GM12865 (cell line): ENCODE measurements around the gene TMED4.

Experiments used
- DNase-seq: peaks from one replicate; pipeline ENCODE4 v3.0.0; 2010; ENCODE audit warnings: low read depth
- H3K4me3 ChIP-seq: 2 replicates; pipeline ENCODE4 v1.5.1; 2011; ENCODE audit warnings: mild to moderate bottlenecking, low read depth, low read length, control low read depth
- TF ChIP-seq, protein P1 (sequence below): IDR thresholded peaks from 2 replicates; pipeline ENCODE4 v1.5.1; 2011; ENCODE audit warnings: low read length, control low read depth, low read depth, inconsistent platforms; ENCODE audit not compliant: insufficient read depth; ENCODE audit errors: missing control alignments

The TMED4 gene

DNA sequence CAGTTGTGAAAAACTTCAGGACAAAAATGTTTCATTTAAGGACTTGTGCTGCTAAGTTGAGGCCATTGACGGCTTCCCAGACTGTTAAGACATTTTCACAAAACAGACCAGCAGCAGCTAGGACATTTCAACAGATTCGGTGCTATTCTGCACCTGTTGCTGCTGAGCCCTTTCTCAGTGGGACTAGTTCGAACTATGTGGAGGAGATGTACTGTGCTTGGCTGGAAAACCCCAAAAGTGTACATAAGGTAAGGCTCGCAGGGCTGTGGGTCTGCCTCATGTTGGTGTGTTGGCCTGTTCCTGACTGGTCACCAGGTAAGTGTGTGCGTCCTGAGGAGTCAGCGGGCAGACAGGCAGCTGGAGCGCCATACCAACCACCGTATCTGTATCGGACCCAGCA is 42.3 kb upstream of the TMED4 start:
- H3K4me3 ChIP-seq = no peak overlapping the region
- TF ChIP-seq, protein P1, sequence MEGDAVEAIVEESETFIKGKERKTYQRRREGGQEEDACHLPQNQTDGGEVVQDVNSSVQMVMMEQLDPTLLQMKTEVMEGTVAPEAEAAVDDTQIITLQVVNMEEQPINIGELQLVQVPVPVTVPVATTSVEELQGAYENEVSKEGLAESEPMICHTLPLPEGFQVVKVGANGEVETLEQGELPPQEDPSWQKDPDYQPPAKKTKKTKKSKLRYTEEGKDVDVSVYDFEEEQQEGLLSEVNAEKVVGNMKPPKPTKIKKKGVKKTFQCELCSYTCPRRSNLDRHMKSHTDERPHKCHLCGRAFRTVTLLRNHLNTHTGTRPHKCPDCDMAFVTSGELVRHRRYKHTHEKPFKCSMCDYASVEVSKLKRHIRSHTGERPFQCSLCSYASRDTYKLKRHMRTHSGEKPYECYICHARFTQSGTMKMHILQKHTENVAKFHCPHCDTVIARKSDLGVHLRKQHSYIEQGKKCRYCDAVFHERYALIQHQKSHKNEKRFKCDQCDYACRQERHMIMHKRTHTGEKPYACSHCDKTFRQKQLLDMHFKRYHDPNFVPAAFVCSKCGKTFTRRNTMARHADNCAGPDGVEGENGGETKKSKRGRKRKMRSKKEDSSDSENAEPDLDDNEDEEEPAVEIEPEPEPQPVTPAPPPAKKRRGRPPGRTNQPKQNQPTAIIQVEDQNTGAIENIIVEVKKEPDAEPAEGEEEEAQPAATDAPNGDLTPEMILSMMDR = no peak
- DNase-seq = no peak

DNA sequence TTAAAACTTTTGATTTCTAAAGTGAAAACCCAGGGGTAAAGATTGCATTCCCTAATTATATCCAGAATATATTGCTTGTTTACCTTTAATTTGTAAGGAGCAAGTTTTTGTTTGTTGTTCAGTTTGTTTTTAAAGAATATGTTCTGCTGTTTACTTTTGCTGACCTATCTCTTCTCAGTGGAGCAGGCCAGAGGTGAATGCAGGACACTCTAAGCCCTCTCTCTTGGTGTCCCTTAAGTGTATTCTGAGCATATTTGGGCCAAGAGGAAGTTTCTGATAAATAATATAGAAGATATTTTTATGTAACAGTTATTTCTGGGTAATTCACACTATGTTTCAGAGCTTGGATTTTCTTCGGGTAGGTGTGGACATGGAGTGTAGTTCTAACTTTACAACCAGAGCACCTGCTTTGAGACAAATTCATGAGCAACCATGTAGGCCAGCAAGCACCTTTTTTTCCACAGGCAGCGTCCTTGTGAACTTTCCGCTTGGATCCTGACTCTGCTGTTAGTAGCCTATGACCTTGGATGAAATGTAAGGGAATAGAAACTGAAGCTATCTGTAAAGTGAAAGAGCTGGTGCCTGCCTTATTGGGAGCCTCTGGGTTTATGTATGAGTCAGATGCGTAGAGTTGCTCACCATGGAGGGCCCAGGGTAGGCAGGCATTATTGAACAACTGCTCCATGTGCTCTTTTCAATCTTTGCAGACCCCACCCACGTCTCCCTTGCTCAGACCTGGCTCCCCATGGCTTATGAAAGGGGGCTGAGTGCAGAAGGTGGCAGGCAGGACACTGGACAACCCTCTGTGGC is 40.5 kb upstream of the TMED4 start:
- TF ChIP-seq, protein P1 = no peak
- DNase-seq = peak; percentile 81
- H3K4me3 ChIP-seq = peak overlapping the region; percentile 51

DNA sequence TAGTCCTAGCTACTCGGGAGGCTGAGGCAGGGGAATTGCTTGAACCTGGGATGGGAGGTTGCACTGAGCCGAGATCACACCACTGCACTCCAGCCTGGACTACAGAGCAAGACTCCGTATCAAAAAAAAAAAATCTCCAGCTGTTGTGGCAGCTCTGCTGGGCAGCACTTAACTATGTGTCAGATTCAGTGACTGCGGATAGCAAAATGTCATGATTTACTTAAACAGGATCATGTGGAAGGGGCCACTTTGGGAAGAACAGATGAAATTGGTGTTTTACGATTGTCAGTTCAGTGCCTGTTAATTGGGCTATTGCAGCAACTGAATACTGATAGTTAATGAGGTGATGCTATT is 39.7 kb upstream of the TMED4 start:
- TF ChIP-seq, protein P1 = no peak
- H3K4me3 ChIP-seq = no peak overlapping the region
- DNase-seq = no peak

DNA sequence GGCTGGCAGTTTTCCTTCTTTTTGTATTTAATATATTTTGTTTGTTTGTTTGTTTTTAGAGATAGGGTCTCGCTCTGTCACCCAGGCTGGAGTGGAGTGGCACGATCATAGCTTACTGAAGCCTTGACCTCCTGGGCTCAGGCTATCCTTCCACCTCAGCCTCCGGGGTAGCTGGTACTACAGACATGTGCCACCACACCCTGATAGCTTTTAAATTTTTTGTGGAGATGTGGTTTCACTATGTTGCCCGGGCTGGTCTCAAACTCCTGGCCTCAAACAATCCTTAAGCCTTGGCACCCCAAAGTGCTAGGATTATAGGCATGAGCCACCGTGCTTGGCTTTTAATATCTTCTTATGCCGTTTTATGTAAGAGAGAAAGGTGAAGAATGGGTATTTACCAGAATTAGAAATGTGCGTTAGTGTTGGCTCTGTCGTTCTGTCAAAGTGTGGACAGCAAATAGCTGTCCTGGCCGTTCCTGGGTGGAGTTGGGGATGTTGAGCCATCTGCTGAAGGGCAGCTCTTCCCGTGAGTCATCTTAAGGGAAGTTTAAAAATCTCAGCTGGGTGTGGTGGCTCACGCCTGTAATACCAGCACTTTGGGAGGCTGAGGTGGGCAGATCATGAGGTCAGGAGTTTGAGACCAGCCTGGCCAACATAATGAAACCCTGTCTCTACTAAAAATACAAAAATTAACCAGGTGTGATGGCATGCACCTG is 39.2 kb upstream of the TMED4 start:
- no peak overlapping the region for H3K4me3 ChIP-seq
- DNase-seq = no peak
- TF ChIP-seq, protein P1 = no peak

DNA sequence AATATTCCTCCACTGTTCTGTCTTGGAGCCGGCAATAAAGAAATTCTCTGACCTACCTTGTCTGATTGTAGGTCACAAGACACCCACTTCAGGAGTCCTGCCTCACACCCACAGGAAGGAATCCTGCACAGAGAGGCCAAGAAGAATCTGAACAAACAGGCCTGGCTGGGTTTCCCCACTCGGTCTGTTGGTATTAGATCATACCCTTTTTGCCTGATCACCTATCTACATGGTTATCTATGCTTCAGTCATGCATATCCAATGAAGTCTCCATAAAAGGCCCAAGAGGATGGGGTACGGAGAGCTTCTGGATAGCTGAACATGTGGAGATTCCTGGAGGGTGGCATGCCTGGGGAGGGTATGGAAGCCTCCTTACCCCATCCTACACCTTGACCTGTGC is 36.7 kb upstream of the TMED4 start:
- DNase-seq = peak; percentile 60
- peak overlapping the region; percentile 24 for H3K4me3 ChIP-seq
- TF ChIP-seq, protein P1 = no peak

DNA sequence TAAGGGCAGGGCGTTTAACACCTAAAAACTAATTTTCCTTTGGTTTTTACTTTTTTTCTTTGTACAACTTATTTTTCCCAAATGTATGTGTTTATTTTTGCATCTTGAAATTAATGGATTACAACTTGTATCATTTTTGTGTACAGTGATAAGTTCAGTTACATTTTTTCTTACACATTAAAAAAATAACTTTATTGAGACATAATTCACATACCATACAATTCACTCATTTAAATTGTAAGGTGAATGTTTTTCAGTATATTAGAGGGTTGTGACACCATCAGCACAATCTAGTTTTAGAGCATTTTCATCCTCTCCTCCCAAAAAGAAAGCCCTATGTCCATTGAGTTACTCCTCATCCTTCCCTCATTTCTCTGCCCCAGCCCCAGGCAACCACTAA is 36.0 kb upstream of the TMED4 start:
- no peak for DNase-seq
- TF ChIP-seq, protein P1 = no peak
- H3K4me3 ChIP-seq = peak overlapping the region; percentile 24
